Measurements from ENCODE around the gene PRDM15.
A peak's percentile ranks its signal among the peaks of the same experiment; 100 is the strongest.

Gene PRDM15

GRCh38 chr21:41878831-41879189 is 334 bp downstream of the PRDM15 start:
- H3K27ac Mint-ChIP-seq = no peak overlapping the region
- no peaks in the 10 kb centered on the region for H3K27me3 Mint-ChIP-seq
- peak overlapping the region; percentile 65 for H3K4me3 Mint-ChIP-seq
- H3K4me1 Mint-ChIP-seq = peaks cover 38% of the 10 kb centered on the region
- no peaks in the 10 kb centered on the region for H3K9me3 Mint-ChIP-seq
- peaks cover 3% of the 10 kb centered on the region for H3K36me3 Mint-ChIP-seq

GRCh38 chr21:41877901-41878830 is 978 bp downstream of the PRDM15 start:
- Mint-ChIP-seq H3K36me3 (peaks cover 3% of the 10 kb centered on the region), H3K4me1 (peaks cover 38% of the 10 kb centered on the region), H3K27ac (peak overlapping the region; percentile 95), H3K4me3 (peak overlapping the region; percentile 91), H3K27me3 (no peaks in the 10 kb centered on the region), H3K9me3 (no peaks in the 10 kb centered on the region)

- H3K27me3 Mint-ChIP-seq = no peaks in the 10 kb centered on the region
- H3K36me3 Mint-ChIP-seq = peaks cover 3% of the 10 kb centered on the region
- peak overlapping the region; percentile 91 for H3K4me3 Mint-ChIP-seq
- peak overlapping the region; percentile 95 for H3K27ac Mint-ChIP-seq
- peaks cover 38% of the 10 kb centered on the region for H3K4me1 Mint-ChIP-seq
- H3K9me3 Mint-ChIP-seq = no peaks in the 10 kb centered on the region
Measured at GRCh38 chr21:41876928-41877652, 2.1 kb downstream of the PRDM15 start.

- H3K27me3 Mint-ChIP-seq = no peaks in the 10 kb centered on the region
- no peaks in the 10 kb centered on the region for H3K9me3 Mint-ChIP-seq
- H3K36me3 Mint-ChIP-seq = peaks cover 3% of the 10 kb centered on the region
- H3K4me3 Mint-ChIP-seq = peak overlapping the region; percentile 5
- H3K4me1 Mint-ChIP-seq = peaks cover 38% of the 10 kb centered on the region
- H3K27ac Mint-ChIP-seq = no peak overlapping the region
Measured at GRCh38 chr21:41876396-41876795, 2.7 kb downstream of the PRDM15 start.

GRCh38 chr21:41875086-41875485 is 4.1 kb downstream of the PRDM15 start:
- Mint-ChIP-seq H3K4me3 (no peak overlapping the region), H3K27me3 (no peaks in the 10 kb centered on the region), H3K9me3 (no peaks in the 10 kb centered on the region), H3K27ac (no peak overlapping the region), H3K36me3 (peaks cover 3% of the 10 kb centered on the region), H3K4me1 (peaks cover 37% of the 10 kb centered on the region)

- Mint-ChIP-seq H3K4me1 (peaks cover 33% of the 10 kb centered on the region), H3K27ac (no peak overlapping the region), H3K36me3 (peaks cover 3% of the 10 kb centered on the region), H3K27me3 (no peaks in the 10 kb centered on the region), H3K4me3 (no peak overlapping the region), H3K9me3 (no peaks in the 10 kb centered on the region)
Measured at GRCh38 chr21:41874611-41875010, 4.5 kb downstream of the PRDM15 start.

- H3K4me1 Mint-ChIP-seq = peaks cover 32% of the 10 kb centered on the region
- H3K4me3 Mint-ChIP-seq = no peak overlapping the region
- H3K36me3 Mint-ChIP-seq = peaks cover 3% of the 10 kb centered on the region
- H3K27me3 Mint-ChIP-seq = no peaks in the 10 kb centered on the region
- no peaks in the 10 kb centered on the region for H3K9me3 Mint-ChIP-seq
- H3K27ac Mint-ChIP-seq = no peak overlapping the region
Measured at GRCh38 chr21:41873426-41873825, 5.7 kb downstream of the PRDM15 start.

- Mint-ChIP-seq H3K4me3 (no peak overlapping the region), H3K27ac (no peak overlapping the region), H3K27me3 (no peaks in the 10 kb centered on the region), H3K36me3 (peaks cover 3% of the 10 kb centered on the region), H3K4me1 (peaks cover 31% of the 10 kb centered on the region), H3K9me3 (no peaks in the 10 kb centered on the region)
Measured at GRCh38 chr21:41873005-41873404, 6.1 kb downstream of the PRDM15 start.

GRCh38 chr21:41871293-41872030 is 7.7 kb downstream of the PRDM15 start:
- Mint-ChIP-seq H3K27ac (no peak overlapping the region), H3K9me3 (no peaks in the 10 kb centered on the region), H3K4me3 (no peak overlapping the region), H3K27me3 (no peaks in the 10 kb centered on the region), H3K4me1 (peaks cover 15% of the 10 kb centered on the region), H3K36me3 (peaks cover 3% of the 10 kb centered on the region)

GRCh38 chr21:41869771-41870170 is 9.4 kb downstream of the PRDM15 start:
- Mint-ChIP-seq H3K27ac (no peak overlapping the region), H3K27me3 (no peaks in the 10 kb centered on the region), H3K4me3 (no peak overlapping the region), H3K9me3 (no peaks in the 10 kb centered on the region), H3K4me1 (peaks cover 13% of the 10 kb centered on the region), H3K36me3 (no peaks in the 10 kb centered on the region)

- Mint-ChIP-seq H3K27me3 (no peaks in the 10 kb centered on the region), H3K4me1 (peaks cover 22% of the 10 kb centered on the region), H3K27ac (no peak overlapping the region), H3K4me3 (no peak overlapping the region), H3K9me3 (no peaks in the 10 kb centered on the region), H3K36me3 (no peaks in the 10 kb centered on the region)
Measured at GRCh38 chr21:41868062-41868710, 11.0 kb downstream of the PRDM15 start.

GRCh38 chr21:41867313-41867712 is 11.8 kb downstream of the PRDM15 start:
- Mint-ChIP-seq H3K27me3 (no peaks in the 10 kb centered on the region), H3K4me1 (peaks cover 23% of the 10 kb centered on the region)

GRCh38 chr21:41866274-41866809 is 12.8 kb downstream of the PRDM15 start:
- H3K27me3 Mint-ChIP-seq = no peaks in the 10 kb centered on the region
- H3K36me3 Mint-ChIP-seq = peaks cover 2% of the 10 kb centered on the region
- H3K4me1 Mint-ChIP-seq = peaks cover 23% of the 10 kb centered on the region
- H3K9me3 Mint-ChIP-seq = no peaks in the 10 kb centered on the region
- H3K27ac Mint-ChIP-seq = no peak overlapping the region
- H3K4me3 Mint-ChIP-seq = no peak overlapping the region

More at GRCh38 chr21:41867313-41867712, 11.8 kb downstream of the PRDM15 start:
- Mint-ChIP-seq H3K36me3 (no peaks in the 10 kb centered on the region), H3K4me3 (no peak overlapping the region), H3K27ac (no peak overlapping the region), H3K9me3 (no peaks in the 10 kb centered on the region)

- Mint-ChIP-seq H3K36me3 (peaks cover 2% of the 10 kb centered on the region), H3K9me3 (no peaks in the 10 kb centered on the region), H3K27me3 (no peaks in the 10 kb centered on the region), H3K27ac (peak overlapping the region; percentile 13), H3K4me3 (no peak overlapping the region), H3K4me1 (peaks cover 23% of the 10 kb centered on the region)
Measured at GRCh38 chr21:41865002-41865777, 14.0 kb downstream of the PRDM15 start.
